T-cell (primary cell): Measurements from ENCODE around the gene KIF11. TPM values are rescaled to one million over a fixed set of nuclear protein-coding genes. Genes with fewer than 3 reads are reported as not detected.
A peak's percentile ranks its signal among the peaks of the same experiment; 100 is the strongest.

Experiments used
- ATAC-seq, 4 experiments: fragments of 200-7000 bp in 3 of 4; fragments of 150-1000 bp in 1 of 4; cut with Tn5 transposase; replicated peaks in 1 of 4; 1 replicate in 3 of 4; 2 replicates in 1 of 4; pipeline ENCODE4 v1.10.0; 2021; ENCODE audit warnings: moderate library complexity in 3 of 4, mild to moderate bottlenecking in 2 of 4, moderate number of reproducible peaks in 1 of 4
- CTCF ChIA-PET, 2 donors: fragments of 300-600 bp; sonication (Branson Sonifier 250); formaldehyde crosslinking; loops; one replicate each; lab custom pipeline; 2022; ENCODE audit warnings: antibody characterized with exemption in 2 of 2; lab: Charles Lee
- POLR2A ChIA-PET, 2 donors: fragments of 300-600 bp; sonication (Branson Sonifier 250); formaldehyde crosslinking; loops; one replicate each; lab custom pipeline; 2022; ENCODE audit warnings: antibody characterized with exemption in 2 of 2; lab: Charles Lee
- DNase-seq, 35 experiments: peaks; one replicate each; pipeline versions ENCODE4 v3.0.0 to v3.0.0-alpha.2; 2013 to 2023
- H3K27ac ChIP-seq: one replicate; pipeline ENCODE4 v1.5.1; 2013; ENCODE audit warnings: low read length
- H3K27me3 ChIP-seq, 2 experiments: replicated peaks in 1 of 2; 1 replicate in 1 of 2; 2 replicates in 1 of 2; pipeline versions ENCODE4 v1.6.1 to v1.7.0; 2013; ENCODE audit warnings: low read length in 1 of 2, mixed read lengths in 1 of 2; ENCODE audit not compliant: control insufficient read depth in 2 of 2, insufficient read depth in 2 of 2; ENCODE audit errors: extremely low read depth in 1 of 2
- H3K36me3 ChIP-seq, 2 donors: 1 replicate in 1 of 2; 2 replicates in 1 of 2; pipeline versions ENCODE4 v1.6.1 to v1.7.0; 2013; ENCODE audit warnings: low read length in 1 of 2; ENCODE audit not compliant: control insufficient read depth in 2 of 2, insufficient read depth in 1 of 2; ENCODE audit errors: extremely low read depth in 1 of 2
- H3K4me1 ChIP-seq, 2 experiments: 1 replicate in 1 of 2; 2 replicates in 1 of 2; pipeline versions ENCODE4 v1.6.1 to v1.7.0; 2013; ENCODE audit warnings: low read length in 2 of 2, mixed read lengths in 1 of 2; ENCODE audit not compliant: insufficient read depth in 2 of 2, control insufficient read depth in 1 of 2; ENCODE audit errors: extremely low read depth in 1 of 2
- H3K4me3 ChIP-seq, 2 donors: 1 replicate in 1 of 2; 2 replicates in 1 of 2; pipeline versions ENCODE4 v1.5.1 to v1.7.0; 2013; ENCODE audit warnings: mild to moderate bottlenecking in 2 of 2, low read length in 1 of 2, moderate library complexity in 1 of 2; ENCODE audit not compliant: control insufficient read depth in 1 of 2; ENCODE audit errors: extremely low read depth in 1 of 2
- H3K9me3 ChIP-seq: 2 replicates; pipeline ENCODE4 v1.7.0; 2013
- H3K27ac Mint-ChIP-seq, 2 donors: one replicate each; pipeline ENCODE4 v1.8.0; 2020 to 2021; ENCODE audit warnings: mild to moderate bottlenecking in 2 of 2, mixed read lengths in 2 of 2
- H3K27me3 Mint-ChIP-seq, 2 donors: one replicate each; pipeline ENCODE4 v1.8.0; 2021 to 2022; ENCODE audit warnings: mixed read lengths in 2 of 2
- H3K36me3 Mint-ChIP-seq: one replicate; pipeline ENCODE4 v1.8.0; 2021; ENCODE audit warnings: mixed read lengths
- H3K4me1 Mint-ChIP-seq, 3 donors: one replicate each; pipeline ENCODE4 v1.8.0; 2020 to 2022; ENCODE audit warnings: mixed read lengths in 3 of 3, mild to moderate bottlenecking in 1 of 3
- H3K4me3 Mint-ChIP-seq, 3 donors: one replicate each; pipeline ENCODE4 v1.8.0; 2020 to 2022; ENCODE audit warnings: mild to moderate bottlenecking in 3 of 3, mixed read lengths in 3 of 3, moderate library complexity in 3 of 3
- H3K9me3 Mint-ChIP-seq, 3 donors: one replicate each; pipeline ENCODE4 v1.8.0; 2020 to 2022; ENCODE audit warnings: mixed read lengths in 3 of 3
- WGBS: methylation state at CpG from one replicate; pipeline ENCODE4 v1.1.5; 2013; ENCODE audit warnings: missing lambda C conversion rate; ENCODE audit not compliant: insufficient coverage; 5-methylcytosine and 5-hydroxymethylcytosine counted together
- total RNA-seq, 35 experiments: library from RNA in 6 of 35; stranded (reverse) in 6 of 35; fragments of 120-200 nt in 1 of 35; gene quantifications; one replicate each; pipeline versions ENCODE4 v1.2.1 to v1.2.4 and lab custom pipeline; 2013 to 2026

The KIF11 gene
- total RNA-seq, 5 donors from 2014 or later (not counting 1 experiment from before 2014, with no cell fraction given) = 1.2 to 2.0 (median 1.6) TPM

DNA sequence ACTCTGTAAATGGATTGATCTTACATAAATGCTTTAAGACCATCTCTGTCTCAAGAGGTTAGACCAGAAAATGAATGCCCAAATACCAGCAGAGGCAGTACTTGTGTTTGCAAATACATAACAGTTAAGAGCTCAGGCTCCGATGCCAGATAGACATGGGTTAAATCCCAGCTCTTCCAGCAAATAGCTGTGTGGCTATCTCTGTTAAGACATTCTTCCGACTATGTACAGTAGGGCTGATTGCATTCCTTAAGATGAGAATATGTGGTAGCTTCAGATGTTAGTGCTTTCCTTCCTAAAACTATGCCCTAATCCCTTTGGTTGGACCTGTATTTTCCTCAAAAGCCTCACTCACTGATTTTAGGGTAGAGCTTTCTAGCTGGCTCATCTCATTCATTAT lies 21.3 kb upstream of the KIF11 start:
- ATAC-seq (no peak), DNase-seq (no peak)
- H3K27ac Mint-ChIP-seq = peak overlapping the region in 1 of 2 donors; percentile 4
- Histone ChIP-seq H3K4me3 (no peak overlapping the region), H3K36me3 (no peaks in the 10 kb centered on the region), H3K4me1 (peaks cover 6 to 16% of the 10 kb centered on the region in 2 experiments), H3K9me3 (no peaks in the 10 kb centered on the region), H3K27me3 (no peaks in the 10 kb centered on the region), H3K27ac (no peak overlapping the region)
- H3K4me1 Mint-ChIP-seq = peaks cover 49 to 53% (median 50%) of the 10 kb centered on the region in 3 donors
- no peaks in the 10 kb centered on the region for H3K9me3 Mint-ChIP-seq
- no peaks in the 10 kb centered on the region for H3K27me3 Mint-ChIP-seq
- 100% methylated on average over 1 of the region's 2 CpGs for WGBS
- peak overlapping the region in 1 of 3 donors; percentile 80 for H3K4me3 Mint-ChIP-seq
- POLR2A ChIA-PET = no interaction called here
- peaks cover 8% of the 10 kb centered on the region for H3K36me3 Mint-ChIP-seq
- CTCF ChIA-PET = interaction anchor here (0.6 to 2.1 kb wide), 5 partner anchors 11 to 55 kb away, joined by 3 to 22 read pairs (median 3); no protein-coding TSS in a partner anchor

DNA sequence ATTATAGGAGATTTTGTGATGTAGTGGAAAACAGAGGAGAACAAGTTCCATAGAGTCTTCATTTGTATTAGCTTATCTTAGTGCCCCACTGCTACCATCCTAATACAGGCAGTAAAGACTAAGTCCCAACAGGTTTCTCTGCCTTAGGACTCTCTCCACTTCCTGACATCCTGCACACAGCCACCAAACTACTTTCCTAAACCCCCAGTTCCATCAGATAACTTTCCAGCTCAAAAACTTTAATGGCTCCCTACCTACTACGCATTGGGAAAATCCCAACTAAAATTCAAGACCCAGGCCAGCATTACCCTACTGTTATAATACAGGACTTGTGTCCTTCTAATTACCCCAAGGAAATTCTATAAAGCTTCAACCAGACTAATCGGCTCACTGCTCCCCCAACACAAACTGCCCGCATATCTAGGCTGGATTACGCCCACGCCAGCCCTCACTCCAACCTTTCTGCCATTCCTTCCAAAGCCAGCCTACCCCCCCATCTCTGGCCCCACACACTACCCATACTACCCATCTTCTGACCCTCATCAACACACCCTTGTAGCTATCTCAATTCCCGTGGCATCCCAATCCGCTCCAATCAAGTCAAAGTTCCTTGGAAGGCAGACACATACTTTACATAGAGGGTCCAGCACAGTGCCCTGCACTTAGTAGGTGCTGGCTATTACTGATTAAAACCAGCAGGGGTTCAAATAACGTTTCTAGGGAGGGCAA lies 20.4 kb upstream of the KIF11 start:
- Mint-ChIP-seq H3K9me3 (no peaks in the 10 kb centered on the region), H3K27me3 (no peaks in the 10 kb centered on the region), H3K27ac (peak overlapping the region; percentile 8 to 40), H3K36me3 (peaks cover 5% of the 10 kb centered on the region), H3K4me1 (peaks cover 41 to 48% (median 44%) of the 10 kb centered on the region in 3 donors), H3K4me3 (peak overlapping the region; percentile 73 to 86 (median 80))
- Histone ChIP-seq H3K9me3 (no peaks in the 10 kb centered on the region), H3K4me1 (peaks cover 6 to 16% of the 10 kb centered on the region in 2 experiments), H3K27ac (peak overlapping the region; percentile 11), H3K4me3 (peak overlapping the region; percentile 86 to 90), H3K36me3 (no peaks in the 10 kb centered on the region), H3K27me3 (no peaks in the 10 kb centered on the region)
- ATAC-seq (no peak), DNase-seq (no peak)
- ChIA-PET CTCF (interaction anchor here (0.8 to 2.1 kb wide), 6 partner anchors 12 to 87 kb away, joined by 3 to 22 read pairs (median 3); no protein-coding TSS in a partner anchor), POLR2A (interaction anchor here in 1 of 2 donors (0.6 kb wide), 1 partner anchor 758 kb away, joined by 3 read pairs; no protein-coding TSS in a partner anchor)
- WGBS = 93% methylated on average over 6 of the region's 8 CpGs

DNA sequence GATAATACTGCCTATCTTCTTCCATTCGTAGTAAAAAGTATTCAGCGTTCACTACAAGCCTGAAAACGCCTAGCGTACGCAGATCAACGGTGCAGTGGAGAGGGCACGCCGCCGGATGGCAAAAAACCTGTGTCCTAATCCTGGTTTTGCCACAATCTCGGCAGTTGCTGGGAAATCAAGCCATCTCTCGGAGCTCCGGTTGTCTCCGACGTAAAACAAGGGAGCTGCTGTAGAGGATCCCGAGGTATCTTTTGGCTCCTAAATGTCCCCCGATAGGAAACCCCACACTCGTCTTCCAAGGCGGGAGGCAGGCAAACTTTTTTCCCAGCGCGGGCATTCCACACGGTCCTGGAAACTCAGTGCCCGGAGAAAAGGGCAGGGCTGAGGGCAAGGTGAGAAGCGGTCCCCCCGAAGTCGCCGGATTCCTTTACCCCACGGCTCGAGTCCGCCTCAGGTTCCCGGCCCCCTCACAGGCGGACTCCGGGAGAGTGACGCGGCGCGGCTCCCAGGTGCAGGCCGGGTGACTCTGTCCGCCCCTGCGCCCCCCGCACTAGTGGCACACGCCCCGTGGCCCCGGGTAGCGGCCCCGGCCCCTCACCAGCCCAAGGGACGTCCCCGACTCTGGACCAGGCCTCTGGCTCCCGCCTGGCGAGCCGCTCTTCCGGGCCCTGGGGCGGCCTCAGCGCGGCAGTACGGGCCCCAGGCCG lies 19.7 kb upstream of the KIF11 start:
- H3K4me1 Mint-ChIP-seq = peaks cover 34 to 43% (median 39%) of the 10 kb centered on the region in 3 donors
- Histone ChIP-seq H3K27ac (peak overlapping the region; percentile 11), H3K36me3 (no peaks in the 10 kb centered on the region), H3K4me1 (peaks cover 6 to 16% of the 10 kb centered on the region in 2 experiments), H3K4me3 (peak overlapping the region; percentile 86 to 90), H3K9me3 (no peaks in the 10 kb centered on the region), H3K27me3 (no peaks in the 10 kb centered on the region)
- DNase-seq (peak in 26 of 35 experiments; percentile 11 to 56 (median 26)), ATAC-seq (peak in 3 of 4 experiments; percentile 11 to 30 (median 12))
- no peaks in the 10 kb centered on the region for H3K27me3 Mint-ChIP-seq
- no peaks in the 10 kb centered on the region for H3K9me3 Mint-ChIP-seq
- WGBS = 2% methylated on average over 52 of the region's 56 CpGs
- ChIA-PET CTCF (interaction anchor here (0.8 to 3.3 kb wide), 9 partner anchors 12 to 283 kb away, joined by 3 to 61 read pairs (median 7); partner anchors contain the start of genes CPEB3 (in 1 of the 2) and MARCHF5 (in 1 of the 2)), POLR2A (interaction anchor here in 1 of 2 donors (0.6 kb wide), 1 partner anchor 759 kb away, joined by 3 read pairs; no protein-coding TSS in a partner anchor)
- peak overlapping the region; percentile 73 to 86 (median 80) for H3K4me3 Mint-ChIP-seq
- H3K27ac Mint-ChIP-seq = peak overlapping the region; percentile 8 to 40
- peaks cover 5% of the 10 kb centered on the region for H3K36me3 Mint-ChIP-seq

DNA sequence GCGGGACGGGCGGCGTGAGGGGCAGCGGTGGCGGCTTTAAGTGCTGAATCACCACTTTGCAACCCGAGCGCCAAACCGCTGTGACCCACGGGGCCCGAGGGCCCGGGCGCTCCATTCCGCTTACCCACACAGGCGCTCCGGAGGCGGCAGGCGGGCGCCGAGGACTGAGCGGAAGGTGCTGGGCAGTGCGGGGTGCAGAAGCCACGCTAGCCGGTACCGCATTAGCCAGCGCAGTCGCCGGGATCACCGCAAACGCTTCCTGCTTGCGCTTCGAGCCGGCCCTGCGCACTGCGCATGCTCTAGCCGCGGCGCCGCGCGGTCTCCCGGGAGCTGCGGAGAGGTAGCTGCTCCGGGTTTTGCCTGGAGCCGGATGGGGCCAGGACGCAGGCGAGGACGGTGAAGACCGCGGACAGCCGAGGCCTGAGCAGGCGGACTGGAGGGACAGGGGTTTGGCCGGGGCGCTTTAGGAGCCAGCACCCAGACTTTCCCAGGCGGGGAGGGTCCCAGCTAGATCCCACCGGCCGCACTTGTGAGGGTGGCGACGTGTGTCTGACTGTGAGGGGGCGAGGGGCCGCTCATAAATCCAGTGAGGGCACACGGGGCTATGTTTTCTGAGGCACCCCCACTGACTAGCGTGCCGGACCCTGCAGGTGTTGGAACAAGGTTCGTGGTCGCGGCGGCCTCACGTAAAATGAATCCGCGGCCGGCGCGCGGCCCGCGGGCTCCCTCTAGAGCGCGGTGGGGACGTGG lies 19.0 kb upstream of the KIF11 start, which contains the start of gene IDE:
Gene IDE, minus strand, starts transcription at position 296 of the 750 bp plus-strand sequence. Its CDS starts 74 bp downstream, at position 222.
- ATAC-seq (peak; percentile 79 to 82 (median 80)), DNase-seq (peak; percentile 52 to 87 (median 70))
- under 1% methylated on average over 78 of the region's 80 CpGs for WGBS
- Mint-ChIP-seq H3K9me3 (no peaks in the 10 kb centered on the region), H3K27me3 (no peaks in the 10 kb centered on the region), H3K4me1 (peaks cover 34 to 41% (median 38%) of the 10 kb centered on the region in 3 donors), H3K36me3 (peaks cover 4% of the 10 kb centered on the region), H3K27ac (peak within 1 kb of the TSS; percentile 85 to 90), H3K4me3 (peak within 1 kb of the TSS; percentile 73 to 86 (median 80))
- Histone ChIP-seq H3K9me3 (no peaks in the 10 kb centered on the region), H3K36me3 (no peaks in the 10 kb centered on the region), H3K4me1 (peaks cover 6 to 16% of the 10 kb centered on the region in 2 experiments), H3K4me3 (peak within 1 kb of the TSS; percentile 86 to 90), H3K27me3 (no peaks in the 10 kb centered on the region), H3K27ac (peak within 1 kb of the TSS; percentile 81)
- CTCF ChIA-PET = interaction anchor here (0.6 to 3.3 kb wide), 10 partner anchors 8 to 283 kb away, joined by 3 to 61 read pairs (median 6); partner anchors contain the start of genes CPEB3 (in 1 of the 2) and MARCHF5 (in 1 of the 2)
- POLR2A ChIA-PET = interaction anchor here in 1 of 2 donors (1.0 to 1.2 kb wide), 2 partner anchors 19 to 275 kb away, joined by 3 to 4 read pairs; partner anchors contain the start of genes EXOC6 and KIF11

DNA sequence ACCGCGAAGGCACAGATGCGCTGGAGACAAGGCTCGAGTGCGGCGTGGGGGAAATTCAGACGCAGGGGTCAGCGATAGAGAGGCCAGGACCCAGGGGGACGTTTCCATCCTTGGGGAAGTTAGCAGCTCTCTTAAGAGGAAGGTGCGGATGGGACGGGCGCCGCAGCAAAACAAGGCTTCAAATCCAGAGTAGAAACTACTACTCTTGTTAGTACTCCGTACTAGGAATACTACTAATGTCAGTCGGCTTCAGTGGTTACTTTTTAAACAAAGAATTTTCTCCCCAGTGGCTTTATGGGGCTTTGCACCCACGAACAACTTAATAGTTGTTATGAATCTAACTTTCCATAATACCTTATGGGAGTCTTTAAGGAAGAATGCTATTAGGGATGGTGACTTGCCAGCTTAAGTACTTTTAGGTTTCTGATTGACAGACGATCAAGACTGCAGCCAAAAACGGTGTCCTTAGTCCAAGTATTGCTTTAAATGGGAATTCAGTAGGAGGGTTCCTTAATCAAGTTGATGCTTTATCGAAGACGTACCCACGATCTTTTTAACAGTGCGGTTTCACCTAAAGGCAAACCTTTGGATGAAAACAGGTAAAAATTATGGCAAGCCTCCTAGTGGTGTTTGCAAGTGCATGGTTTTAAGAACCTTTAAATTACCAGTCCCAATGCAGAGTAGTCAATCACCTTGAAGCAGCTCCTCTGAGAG lies 18.2 kb upstream of the KIF11 start:
- H3K9me3 ChIP-seq = no peaks in the 10 kb centered on the region
- CTCF ChIA-PET = interaction anchor here (0.6 to 3.3 kb wide), 10 partner anchors 9 to 284 kb away, joined by 3 to 61 read pairs (median 6); partner anchors contain the start of genes CPEB3 (in 1 of the 2) and MARCHF5 (in 1 of the 2)
- no peaks in the 10 kb centered on the region for H3K27me3 Mint-ChIP-seq
- DNase-seq (peak in 2 of 35 experiments; percentile 6 to 45), ATAC-seq (peak; percentile 27 to 51 (median 34))
- peak overlapping the region; percentile 85 to 90 for H3K27ac Mint-ChIP-seq
- peak overlapping the region; percentile 86 to 90 for H3K4me3 ChIP-seq
- H3K4me1 ChIP-seq = peaks cover 6 to 16% of the 10 kb centered on the region in 2 experiments
- POLR2A ChIA-PET = interaction anchor here in 1 of 2 donors (1.0 to 1.2 kb wide), 3 partner anchors 16 to 274 kb away, joined by 3 to 4 read pairs (median 4); partner anchors contain the start of genes EXOC6 and KIF11
- peak overlapping the region; percentile 73 to 86 (median 80) for H3K4me3 Mint-ChIP-seq
- peaks cover 29 to 35% (median 33%) of the 10 kb centered on the region in 3 donors for H3K4me1 Mint-ChIP-seq
- WGBS = 22% methylated on average over 8 of the region's 22 CpGs
- peak overlapping the region; percentile 81 for H3K27ac ChIP-seq
- no peaks in the 10 kb centered on the region for H3K9me3 Mint-ChIP-seq
- no peaks in the 10 kb centered on the region for H3K27me3 ChIP-seq
- no peaks in the 10 kb centered on the region for H3K36me3 Mint-ChIP-seq
- no peaks in the 10 kb centered on the region for H3K36me3 ChIP-seq
